GM12874 (cell line): ENCODE measurements around the gene OR1L4.

Experiments
- CTCF ChIP-seq: IDR thresholded peaks from 2 replicates; pipeline ENCODE4 v1.5.1; 2011; ENCODE audit warnings: low read depth, mild to moderate bottlenecking, control low read depth, low read length, moderate library complexity; ENCODE audit not compliant: insufficient read depth

OR1L4 gene

GRCh38 chr9:122767817-122768216, 44.0 kb downstream of the OR1L4 start:
- no peak for TF ChIP-seq CTCF
